Measurements from ENCODE around the gene EIF5.

The EIF5 gene

GRCh38 chr14:103333754-103334643 lies at the start of gene EIF5:
Gene EIF5 (plus strand): TSS chr14:103334237. CDS start chr14:103335861, 1,624 bp downstream.
- DNase-seq (ENCODE audit: low spot score): peak; percentile 99

- no peak for DNase-seq (ENCODE audit: low spot score)
These were observed 49.2 kb upstream of the EIF5 start for GRCh38 chr14:103284574-103285467.

GRCh38 chr14:103286460-103286859 lies 47.6 kb upstream of the EIF5 start:
- DNase-seq (ENCODE audit: low spot score): no peak

- DNase-seq (ENCODE audit: low spot score): no peak
These were observed 46.8 kb upstream of the EIF5 start for GRCh38 chr14:103286968-103287850.

GRCh38 chr14:103288076-103288766 lies 45.8 kb upstream of the EIF5 start:
- DNase-seq (ENCODE audit: low spot score): no peak

- DNase-seq (ENCODE audit: low spot score): no peak
These were observed 44.0 kb upstream of the EIF5 start for GRCh38 chr14:103290056-103290455.

- DNase-seq (ENCODE audit: low spot score): no peak
These were observed 43.5 kb upstream of the EIF5 start for GRCh38 chr14:103290494-103290893.

- no peak for DNase-seq (ENCODE audit: low spot score)
These were observed 43.1 kb upstream of the EIF5 start for GRCh38 chr14:103290961-103291360.

GRCh38 chr14:103292426-103293374 lies 41.3 kb upstream of the EIF5 start:
- DNase-seq (ENCODE audit: low spot score): peak; percentile 90

GRCh38 chr14:103293465-103293864 lies 40.6 kb upstream of the EIF5 start:
- DNase-seq (ENCODE audit: low spot score): no peak

GRCh38 chr14:103294091-103294490 lies 39.9 kb upstream of the EIF5 start:
- no peak for DNase-seq (ENCODE audit: low spot score)

- peak; percentile 26 for DNase-seq (ENCODE audit: low spot score)
These were observed 38.0 kb upstream of the EIF5 start for GRCh38 chr14:103296007-103296406.

- DNase-seq (ENCODE audit: low spot score): no peak
These were observed 37.0 kb upstream of the EIF5 start for GRCh38 chr14:103296987-103297386.

- no peak for DNase-seq (ENCODE audit: low spot score)
These were observed 35.4 kb upstream of the EIF5 start for GRCh38 chr14:103298620-103299019.

GRCh38 chr14:103301512-103302354 lies 32.3 kb upstream of the EIF5 start:
- no peak for DNase-seq (ENCODE audit: low spot score)

GRCh38 chr14:103302966-103303365 lies 31.1 kb upstream of the EIF5 start:
- DNase-seq (ENCODE audit: low spot score): peak; percentile 33

GRCh38 chr14:103304706-103305105 lies 29.3 kb upstream of the EIF5 start:
- DNase-seq (ENCODE audit: low spot score): no peak

- DNase-seq (ENCODE audit: low spot score): no peak
These were observed 25.1 kb upstream of the EIF5 start for GRCh38 chr14:103308717-103309616.

All from GM03348 (cell line).